ENCODE measurements around the gene RFX1.

The RFX1 gene

DNA sequence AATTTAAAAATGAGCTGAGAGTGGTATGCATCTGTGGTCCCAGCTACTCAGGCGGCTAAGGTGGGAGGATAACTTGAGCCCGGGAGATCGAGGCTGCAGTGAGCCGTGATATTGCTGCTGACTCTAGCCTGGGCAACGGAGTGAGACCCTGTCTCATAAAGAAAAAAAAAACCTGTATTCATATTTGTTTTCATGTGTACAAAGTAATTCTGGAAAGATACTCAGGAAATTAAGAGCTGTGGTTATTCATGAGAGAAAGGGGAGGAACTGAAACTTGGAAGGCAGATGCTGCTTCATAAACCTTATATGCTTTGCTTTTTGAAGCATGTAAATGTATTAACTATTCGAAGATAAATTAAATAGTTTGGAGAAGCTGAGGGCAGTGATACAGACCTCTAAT, 13.0 kb upstream of the RFX1 start:
- in situ Hi-C loops (cut with HindIII; ENCODE audit: low pct_unique_long_range_greater_than_20kb, low sequenced_read_pairs), result no loop called here
- no peak for DNase-seq (ENCODE audit: low read depth in 1 of 2, low spot score in 1 of 2)
- no peak for TF ChIP-seq JUND (IDR thresholded peaks at IDR 0.05; ENCODE audit: low read depth)

- in situ Hi-C loops (cut with HindIII; ENCODE audit: low pct_unique_long_range_greater_than_20kb, low sequenced_read_pairs), result no loop called here
- no peak for DNase-seq (ENCODE audit: low read depth in 1 of 2, low spot score in 1 of 2)
- TF ChIP-seq JUND (IDR thresholded peaks at IDR 0.05; ENCODE audit: low read depth), result no peak
These were observed 9.5 kb upstream of the RFX1 start for GRCh38 chr19:14015524-14016035.

GRCh38 chr19:14012378-14012915, 6.3 kb upstream of the RFX1 start:
- in situ Hi-C loops (cut with HindIII; ENCODE audit: low pct_unique_long_range_greater_than_20kb, low sequenced_read_pairs), result no loop called here
- no peak for TF ChIP-seq JUND (IDR thresholded peaks at IDR 0.05; ENCODE audit: low read depth)
- DNase-seq (ENCODE audit: low read depth in 1 of 2, low spot score in 1 of 2), result no peak

DNA sequence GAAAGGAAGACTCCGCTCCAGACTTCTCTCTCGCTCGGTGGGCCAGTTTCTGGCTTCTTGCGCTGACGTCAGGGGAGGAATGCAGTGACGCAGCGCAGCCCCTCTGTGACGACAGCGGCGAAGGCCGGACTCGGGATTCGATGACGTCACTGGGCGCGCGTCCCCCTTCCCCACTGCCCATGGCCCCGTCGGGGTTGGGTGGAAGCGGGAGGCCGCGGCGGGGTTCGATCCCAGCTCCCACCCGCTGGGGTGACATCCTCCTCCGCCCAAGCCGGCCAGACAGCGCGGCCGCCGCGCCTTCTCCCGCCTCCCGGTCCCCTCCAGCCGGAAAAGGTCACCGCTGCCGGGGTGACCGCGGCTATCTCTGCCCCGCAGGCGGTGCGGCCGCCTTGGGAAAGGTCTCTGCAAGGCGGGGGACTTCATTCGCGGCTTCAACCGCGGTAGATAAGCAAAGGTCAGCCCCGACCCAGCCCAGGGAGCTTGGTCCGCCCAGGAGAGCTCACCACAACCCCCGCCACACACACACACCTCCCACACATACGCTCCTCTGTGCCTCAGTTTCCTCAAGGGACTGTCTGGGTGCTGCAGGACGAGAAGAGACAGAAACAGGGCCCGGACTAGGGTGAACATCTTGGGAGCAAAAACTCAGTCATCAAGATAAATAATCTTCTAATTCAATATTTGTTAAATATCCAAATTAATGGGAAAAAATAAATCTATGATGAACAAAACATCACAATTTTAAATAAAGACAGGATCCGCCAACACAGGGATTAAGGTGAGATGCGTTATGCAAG, 844 bp upstream of the RFX1 start:
- in situ Hi-C loops (cut with HindIII; ENCODE audit: low pct_unique_long_range_greater_than_20kb, low sequenced_read_pairs), result no loop called here
- no peak for TF ChIP-seq JUND (IDR thresholded peaks at IDR 0.05; ENCODE audit: low read depth)
- DNase-seq (ENCODE audit: low read depth in 1 of 2, low spot score in 1 of 2), result no peak

DNA sequence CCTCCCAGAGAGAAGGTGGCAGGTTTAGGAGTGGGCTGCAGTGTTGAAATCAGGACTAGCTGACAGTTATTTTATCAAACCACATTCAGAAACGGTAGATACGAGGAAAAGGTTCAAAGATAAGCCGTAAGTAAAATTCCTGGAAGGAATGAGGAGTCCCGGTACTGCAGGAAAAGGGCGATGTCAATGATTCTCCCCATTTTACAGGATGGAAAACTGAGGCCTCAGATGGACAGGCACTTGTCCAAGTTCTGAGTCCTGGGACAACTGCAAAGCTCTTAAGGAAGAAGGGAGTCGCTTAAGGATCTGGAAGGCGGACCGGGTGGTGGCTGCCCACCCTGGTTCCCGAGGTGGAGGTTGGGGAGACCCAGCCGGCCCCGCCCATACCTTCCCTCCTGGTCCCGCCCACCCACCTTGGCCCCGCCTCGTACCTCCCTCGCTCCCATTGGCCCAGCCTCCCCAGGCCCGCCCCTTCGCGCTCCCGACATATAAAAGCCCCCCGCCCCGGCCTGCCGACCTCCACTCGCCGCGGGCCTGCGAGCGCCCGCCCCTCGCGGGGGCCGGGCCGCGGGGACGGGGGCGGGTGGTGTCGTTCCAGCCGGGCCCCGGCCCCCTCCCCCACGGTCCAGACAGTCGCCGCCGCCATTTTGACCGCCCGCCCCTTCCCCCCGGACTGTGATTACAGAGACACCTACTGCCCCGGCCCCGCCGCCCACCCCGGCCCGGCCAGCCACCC, 603 bp downstream of the RFX1 start:
- TF ChIP-seq JUND (IDR thresholded peaks at IDR 0.05; ENCODE audit: low read depth), result no peak
- peak in 1 of 2 experiments; percentile 89 for DNase-seq (ENCODE audit: low read depth in 1 of 2, low spot score in 1 of 2)
- in situ Hi-C loops (cut with HindIII; ENCODE audit: low pct_unique_long_range_greater_than_20kb, low sequenced_read_pairs), result no loop called here

DNA sequence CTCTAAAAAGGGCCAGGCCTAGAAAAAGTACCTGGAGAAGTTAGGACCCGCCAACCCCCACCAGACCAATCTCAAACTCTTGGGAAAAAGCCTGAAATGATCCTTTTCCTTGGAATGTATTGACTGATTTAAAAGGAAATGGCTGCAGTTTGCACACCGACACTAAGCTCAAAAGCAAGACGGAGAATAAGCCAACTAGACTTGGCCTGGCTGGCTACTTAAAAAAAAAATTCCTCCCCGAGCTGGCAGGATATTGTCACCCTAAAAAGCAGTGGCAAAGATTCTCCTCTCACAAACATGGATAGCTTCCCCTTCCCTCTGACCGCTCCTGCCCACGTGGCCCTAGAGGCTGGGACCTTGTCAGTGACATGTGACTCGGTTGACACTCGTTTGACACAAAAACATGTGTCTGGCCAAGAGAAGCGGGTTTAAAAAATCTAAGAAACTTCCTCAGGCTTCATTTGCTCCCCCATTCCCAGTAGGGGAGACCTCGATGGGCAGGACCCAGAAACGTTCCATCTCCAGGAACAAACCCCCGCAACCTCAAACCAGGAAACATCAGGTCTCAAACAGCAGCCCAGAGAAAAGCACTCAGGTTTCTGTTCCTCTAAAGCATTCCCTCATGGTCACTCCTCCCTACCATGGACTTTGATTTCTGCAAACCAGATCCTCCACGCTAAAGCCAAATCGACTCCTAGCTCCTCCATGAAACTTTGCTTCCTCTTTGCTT, 1.3 kb downstream of the RFX1 start:
- in situ Hi-C loops (cut with HindIII; ENCODE audit: low pct_unique_long_range_greater_than_20kb, low sequenced_read_pairs), result no loop called here
- DNase-seq (ENCODE audit: low read depth in 1 of 2, low spot score in 1 of 2), result no peak

DNA sequence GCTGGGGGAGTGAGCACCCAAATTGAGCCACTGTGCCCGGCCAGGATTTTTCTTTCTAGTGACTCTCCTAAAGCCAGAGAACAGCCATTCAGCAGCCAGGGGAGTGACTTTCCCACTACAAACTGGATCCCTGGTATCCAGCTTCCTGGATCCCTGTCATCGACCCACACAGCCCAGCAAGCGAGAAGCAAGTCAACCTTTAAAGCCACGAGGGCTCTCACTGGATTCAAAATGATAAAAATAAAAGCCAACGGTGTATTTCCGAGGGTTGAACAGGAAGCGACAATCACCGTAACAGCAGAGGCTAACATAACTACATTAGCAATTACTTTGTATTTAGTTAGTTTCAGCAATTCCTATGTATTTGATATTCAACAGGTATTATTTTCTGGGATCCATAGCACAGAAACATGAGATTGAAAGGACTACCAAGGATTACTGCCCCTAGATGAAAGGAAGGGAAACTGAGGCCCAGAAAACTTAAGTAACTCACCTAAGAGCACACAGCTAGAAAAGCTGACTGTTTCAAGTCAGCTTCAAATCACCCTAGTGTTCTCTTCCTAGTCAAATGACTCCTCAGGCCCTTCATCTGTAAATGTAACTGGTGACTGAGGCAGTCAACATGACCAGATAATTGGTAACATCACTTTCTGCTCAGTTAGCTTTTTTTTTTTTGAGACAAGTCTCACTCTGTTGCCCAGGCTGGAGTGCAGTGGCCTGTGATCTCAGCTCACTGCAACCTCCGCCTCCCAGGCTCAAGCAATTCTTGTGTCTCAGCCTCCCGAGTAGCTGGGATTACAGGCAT, 2.7 kb downstream of the RFX1 start:
- in situ Hi-C loops (cut with HindIII; ENCODE audit: low pct_unique_long_range_greater_than_20kb, low sequenced_read_pairs), result no loop called here
- no peak for TF ChIP-seq JUND (IDR thresholded peaks at IDR 0.05; ENCODE audit: low read depth)
- no peak for DNase-seq (ENCODE audit: low read depth in 1 of 2, low spot score in 1 of 2)

More for the DNA sequence above, 1.3 kb downstream of the RFX1 start:
- no peak for TF ChIP-seq JUND (IDR thresholded peaks at IDR 0.05; ENCODE audit: low read depth)

GRCh38 chr19:14002571-14003250, 3.4 kb downstream of the RFX1 start:
- DNase-seq (ENCODE audit: low read depth in 1 of 2, low spot score in 1 of 2), result no peak
- no peak for TF ChIP-seq JUND (IDR thresholded peaks at IDR 0.05; ENCODE audit: low read depth)

GRCh38 chr19:14000691-14001375, 5.3 kb downstream of the RFX1 start:
- in situ Hi-C loops (cut with HindIII; ENCODE audit: low pct_unique_long_range_greater_than_20kb, low sequenced_read_pairs), result no loop called here
- no peak for TF ChIP-seq JUND (IDR thresholded peaks at IDR 0.05; ENCODE audit: low read depth)
- no peak for DNase-seq (ENCODE audit: low read depth in 1 of 2, low spot score in 1 of 2)

More at GRCh38 chr19:14002571-14003250, 3.4 kb downstream of the RFX1 start:
- in situ Hi-C loops (cut with HindIII; ENCODE audit: low pct_unique_long_range_greater_than_20kb, low sequenced_read_pairs), result no loop called here

DNA sequence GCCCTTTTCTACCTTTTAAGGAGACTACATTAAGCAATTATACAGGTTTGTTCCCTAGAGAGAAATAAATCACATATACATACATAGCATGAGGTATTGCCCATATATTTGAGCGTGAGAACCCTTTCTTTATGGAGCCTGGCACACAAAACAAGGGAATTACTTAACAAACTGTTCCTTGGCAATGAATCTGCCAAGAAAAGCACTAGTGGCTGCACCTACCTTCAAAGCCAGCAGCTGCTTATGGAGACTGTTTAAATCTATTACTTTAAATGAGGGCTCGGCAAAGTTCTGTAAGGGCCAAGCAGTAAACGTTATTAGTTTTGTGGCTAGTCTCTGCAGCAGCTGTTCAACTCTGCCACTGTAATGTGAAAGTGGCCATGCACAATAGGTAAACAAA, 7.0 kb downstream of the RFX1 start:
- DNase-seq (ENCODE audit: low read depth in 1 of 2, low spot score in 1 of 2), result no peak
- in situ Hi-C loops (cut with HindIII; ENCODE audit: low pct_unique_long_range_greater_than_20kb, low sequenced_read_pairs), result no loop called here
- TF ChIP-seq JUND (IDR thresholded peaks at IDR 0.05; ENCODE audit: low read depth), result no peak

DNA sequence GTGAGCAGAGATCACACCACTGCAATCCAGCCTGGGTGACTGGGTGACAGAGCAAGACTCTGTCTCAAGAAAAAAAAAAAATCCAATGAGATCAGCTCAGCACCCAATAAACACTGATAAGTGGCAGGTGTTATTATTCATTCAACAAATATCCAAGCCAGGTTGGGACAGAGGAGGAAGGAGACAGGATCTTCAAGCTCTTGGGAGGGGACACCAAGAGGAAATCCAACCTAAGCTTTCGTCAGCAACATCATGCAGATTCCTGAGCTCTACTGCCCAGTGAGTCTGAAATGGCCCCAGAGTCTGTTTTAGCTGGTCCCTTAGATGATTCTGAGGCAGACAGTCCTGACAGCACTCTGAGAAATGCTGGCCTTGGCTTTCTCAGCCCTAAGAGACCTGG, 7.7 kb downstream of the RFX1 start:
- DNase-seq (ENCODE audit: low read depth in 1 of 2, low spot score in 1 of 2), result no peak
- TF ChIP-seq JUND (IDR thresholded peaks at IDR 0.05; ENCODE audit: low read depth), result no peak
- in situ Hi-C loops (cut with HindIII; ENCODE audit: low pct_unique_long_range_greater_than_20kb, low sequenced_read_pairs), result no loop called here

Data from T47D (cell line).